DMS153 (cell line): ENCODE results near the gene RAB11FIP4.
A peak's percentile ranks its signal among the peaks of the same experiment; 100 is the strongest.
"Not testable (repeated sequence)": the region's sequence is repeated elsewhere in the genome, so short reads cannot be mapped to it uniquely, and the experiment has no call there.

Experiments used
- DNase-seq: peaks from one replicate; lab custom pipeline; 2025; lab: John Stamatoyannopoulos, UW

RAB11FIP4 gene, protein sequence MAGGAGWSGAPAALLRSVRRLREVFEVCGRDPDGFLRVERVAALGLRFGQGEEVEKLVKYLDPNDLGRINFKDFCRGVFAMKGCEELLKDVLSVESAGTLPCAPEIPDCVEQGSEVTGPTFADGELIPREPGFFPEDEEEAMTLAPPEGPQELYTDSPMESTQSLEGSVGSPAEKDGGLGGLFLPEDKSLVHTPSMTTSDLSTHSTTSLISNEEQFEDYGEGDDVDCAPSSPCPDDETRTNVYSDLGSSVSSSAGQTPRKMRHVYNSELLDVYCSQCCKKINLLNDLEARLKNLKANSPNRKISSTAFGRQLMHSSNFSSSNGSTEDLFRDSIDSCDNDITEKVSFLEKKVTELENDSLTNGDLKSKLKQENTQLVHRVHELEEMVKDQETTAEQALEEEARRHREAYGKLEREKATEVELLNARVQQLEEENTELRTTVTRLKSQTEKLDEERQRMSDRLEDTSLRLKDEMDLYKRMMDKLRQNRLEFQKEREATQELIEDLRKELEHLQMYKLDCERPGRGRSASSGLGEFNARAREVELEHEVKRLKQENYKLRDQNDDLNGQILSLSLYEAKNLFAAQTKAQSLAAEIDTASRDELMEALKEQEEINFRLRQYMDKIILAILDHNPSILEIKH

DNA sequence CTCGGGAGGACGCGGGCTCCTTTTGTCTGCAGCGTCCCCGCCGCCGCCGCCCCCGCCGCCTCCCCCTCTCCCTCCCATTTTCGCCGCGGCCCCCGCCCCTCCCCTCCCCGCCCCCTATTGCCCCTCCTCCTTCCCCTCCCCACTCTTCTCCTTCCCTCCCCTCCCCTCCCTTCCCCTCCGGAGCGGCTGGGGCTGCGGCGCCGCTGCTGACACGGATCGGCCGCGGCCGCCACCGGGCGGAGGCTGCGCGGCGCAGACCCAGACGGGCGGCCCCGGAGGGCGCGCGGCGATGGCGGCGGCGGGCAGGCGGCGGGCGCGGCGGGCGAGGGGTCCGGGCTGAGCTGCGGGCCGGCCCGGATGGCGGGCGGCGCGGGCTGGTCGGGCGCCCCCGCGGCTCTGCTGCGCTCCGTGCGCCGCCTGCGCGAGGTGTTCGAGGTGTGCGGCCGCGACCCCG is at the start of gene RAB11FIP4:
RAB11FIP4 (plus strand) TSS at position 180 of the 454 bp plus-strand sequence; CDS start at position 358, 178 bp downstream.
- no peak for DNase-seq

GRCh38 chr17:31345191-31345747 is 46.2 kb upstream of the RAB11FIP4 start:
- not testable (repeated sequence) for DNase-seq

- DNase-seq: no peak
Measured at GRCh38 chr17:31349454-31349853, 42.0 kb upstream of the RAB11FIP4 start.

- DNase-seq: no peak
Measured at GRCh38 chr17:31355935-31356334, 35.5 kb upstream of the RAB11FIP4 start.

DNA sequence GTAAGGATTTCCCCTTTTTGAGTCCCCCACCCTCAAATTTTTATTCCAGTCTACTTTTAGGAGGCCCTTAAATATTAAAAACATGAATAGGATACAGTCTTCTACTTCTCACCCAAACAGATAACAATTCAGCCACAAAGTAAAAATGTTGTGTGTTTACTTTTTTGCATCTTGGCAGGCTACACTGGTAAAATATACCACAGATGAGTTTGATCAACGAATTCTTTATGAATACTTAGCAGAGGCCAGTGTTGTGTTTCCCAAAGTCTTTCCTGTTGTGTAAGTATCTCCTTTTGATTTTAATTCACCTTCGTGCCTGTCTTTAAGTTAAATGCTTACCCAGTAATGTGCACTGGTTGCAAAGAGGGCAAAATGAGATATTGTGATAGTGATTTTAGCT is 34.4 kb upstream of the RAB11FIP4 start:
- no peak for DNase-seq

GRCh38 chr17:31357839-31358394 is 33.6 kb upstream of the RAB11FIP4 start:
- peak; percentile 45 for DNase-seq

DNA sequence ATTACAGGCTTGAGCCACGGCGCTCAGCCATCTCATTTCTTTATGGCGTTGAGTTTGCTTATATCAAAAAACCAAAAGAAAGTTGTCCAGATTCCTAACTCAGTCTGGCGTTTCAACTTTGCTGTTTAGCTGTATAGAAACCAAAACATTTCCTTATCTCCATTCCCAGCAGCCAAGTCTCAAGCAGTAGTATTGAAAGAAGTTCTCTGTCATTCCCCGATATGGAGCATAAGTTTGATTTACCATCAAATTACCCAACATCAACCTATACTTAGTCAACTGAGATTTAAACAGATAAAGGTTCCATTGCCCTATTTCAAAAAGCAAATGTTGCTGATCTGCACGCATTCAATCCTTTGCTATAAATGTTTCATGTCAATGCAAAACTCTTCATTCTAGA is 27.5 kb upstream of the RAB11FIP4 start:
- no peak for DNase-seq

DNA sequence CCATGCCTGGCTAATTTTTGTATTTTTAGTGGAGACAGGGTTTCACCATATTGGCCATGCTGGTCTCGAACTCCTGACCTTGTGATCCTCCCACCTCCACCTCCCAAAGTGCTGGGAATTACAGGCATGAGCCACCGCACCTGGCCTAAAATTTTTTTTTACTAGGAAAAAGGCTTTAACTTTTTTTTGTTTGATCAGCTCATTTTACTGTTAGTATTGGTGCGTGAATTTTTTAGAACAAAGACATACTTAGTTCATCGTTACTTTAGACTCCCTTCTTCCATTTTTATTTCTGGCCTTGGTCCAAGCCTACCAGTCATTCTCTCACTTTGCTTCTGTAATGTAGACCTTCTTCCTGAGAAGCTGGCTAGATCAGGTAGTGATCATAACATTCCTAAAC is 25.4 kb upstream of the RAB11FIP4 start:
- DNase-seq: no peak

DNA sequence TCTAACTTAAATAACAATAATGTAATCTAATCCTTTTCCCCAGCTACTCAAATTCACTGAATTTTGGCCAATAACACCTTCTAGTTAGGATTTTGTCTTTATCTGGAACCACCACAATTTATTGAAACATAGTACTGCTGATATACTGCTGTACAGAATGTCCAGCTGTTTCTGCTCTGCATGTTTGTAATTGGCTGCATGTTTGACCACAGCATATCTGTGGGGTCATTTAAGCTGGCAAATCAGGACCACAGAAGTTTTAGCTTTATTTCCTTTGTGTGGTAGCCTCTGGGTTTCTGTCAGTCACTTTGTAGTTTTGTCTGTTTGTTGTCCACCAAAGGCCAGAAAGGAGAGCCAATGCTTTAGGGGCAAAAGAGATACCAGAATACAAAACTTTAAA is 22.2 kb upstream of the RAB11FIP4 start:
- no peak for DNase-seq

GRCh38 chr17:31371511-31372097 is 19.9 kb upstream of the RAB11FIP4 start:
- DNase-seq: no peak

DNA sequence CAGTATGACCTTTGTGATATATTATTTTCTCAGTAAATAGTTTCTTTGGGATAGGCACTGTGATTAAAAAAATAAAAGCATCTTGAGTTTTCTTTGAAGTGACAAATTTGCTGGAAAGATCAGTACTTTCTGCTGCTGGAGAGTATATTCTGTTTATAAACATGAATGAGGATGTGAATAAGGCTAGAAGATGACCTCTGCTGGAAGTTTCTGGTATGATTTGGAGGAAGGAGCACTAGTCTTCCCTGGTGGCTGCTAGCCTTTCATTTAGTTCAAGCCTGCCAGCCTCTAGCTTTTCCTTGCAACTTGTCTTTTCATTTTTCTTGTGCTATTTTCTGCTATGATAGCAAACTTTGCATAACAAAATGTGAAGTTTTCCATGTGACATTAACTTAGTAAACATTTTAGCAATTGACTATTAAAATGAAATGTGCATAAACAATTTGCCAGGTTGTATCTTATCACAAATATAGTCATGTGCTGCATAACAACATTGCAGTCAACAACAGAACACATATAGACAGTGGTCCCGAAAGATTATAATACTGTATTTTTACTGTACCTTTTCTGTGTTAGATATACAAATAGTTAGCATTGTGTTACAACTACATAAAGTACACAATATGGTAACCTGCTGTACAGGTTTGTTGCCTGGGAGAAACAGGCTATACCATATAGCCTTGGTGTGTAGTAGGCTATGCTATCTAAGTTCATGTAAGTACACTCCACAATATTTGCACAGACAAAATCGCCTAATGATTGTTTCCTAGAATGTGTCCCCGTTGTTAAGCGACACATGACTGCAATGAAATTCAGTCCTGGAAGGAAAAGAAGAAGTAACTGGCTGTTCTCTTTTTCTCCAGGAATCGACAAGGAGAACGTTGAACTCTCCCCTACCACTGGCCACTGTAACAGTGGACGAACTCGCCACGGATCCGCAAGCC is 18.1 kb upstream of the RAB11FIP4 start:
- peak; percentile 10 for DNase-seq

DNA sequence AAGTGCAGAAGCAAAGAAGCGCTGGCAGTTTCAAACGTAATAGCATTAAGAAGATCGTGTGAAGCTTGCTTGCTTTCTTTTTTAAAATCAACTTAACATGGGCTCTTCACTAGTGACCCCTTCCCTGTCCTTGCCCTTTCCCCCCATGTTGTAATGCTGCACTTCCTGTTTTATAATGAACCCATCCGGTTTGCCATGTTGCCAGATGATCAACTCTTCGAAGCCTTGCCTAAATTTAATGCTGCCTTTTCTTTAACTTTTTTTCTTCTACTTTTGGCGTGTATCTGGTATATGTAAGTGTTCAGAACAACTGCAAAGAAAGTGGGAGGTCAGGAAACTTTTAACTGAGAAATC is 17.4 kb upstream of the RAB11FIP4 start:
- no peak for DNase-seq

DNA sequence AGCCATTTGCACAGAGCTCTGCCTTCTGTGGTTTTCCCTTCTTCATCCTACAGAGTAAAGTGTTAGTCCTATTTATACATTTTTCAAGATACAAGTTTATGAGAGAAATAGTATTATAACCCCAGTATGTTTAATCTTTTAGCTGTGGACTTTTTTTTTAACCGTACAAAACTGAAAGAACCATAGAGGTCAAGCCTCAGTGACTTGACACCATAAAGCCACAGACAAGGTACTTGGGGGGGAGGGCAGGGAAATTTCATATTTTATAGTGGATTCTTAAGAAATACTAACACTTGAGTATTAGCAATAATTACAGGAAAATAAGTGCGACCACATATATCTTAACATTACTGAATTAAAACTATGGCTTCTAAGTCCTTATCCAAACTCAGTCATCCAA is 17.0 kb upstream of the RAB11FIP4 start:
- no peak for DNase-seq

DNA sequence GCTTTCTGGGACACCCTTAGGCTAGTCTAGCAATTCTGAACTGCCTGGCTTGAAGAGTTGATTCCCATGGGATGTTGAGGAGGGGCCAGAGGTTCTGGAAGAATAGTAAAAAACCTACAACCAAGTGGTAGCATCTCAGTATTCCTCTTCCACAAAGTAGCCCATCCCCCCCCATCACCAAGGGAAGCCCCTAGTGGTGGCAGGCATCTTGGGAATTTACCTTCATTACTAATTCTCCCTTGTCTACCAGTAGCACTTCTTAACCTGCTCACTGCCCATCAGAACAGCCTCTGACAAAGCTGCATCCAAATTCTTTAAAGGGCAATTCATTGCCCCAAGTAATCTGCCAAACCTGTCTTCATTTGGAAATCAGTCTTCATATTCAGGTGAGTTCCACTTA is 12.8 kb upstream of the RAB11FIP4 start:
- DNase-seq: no peak

DNA sequence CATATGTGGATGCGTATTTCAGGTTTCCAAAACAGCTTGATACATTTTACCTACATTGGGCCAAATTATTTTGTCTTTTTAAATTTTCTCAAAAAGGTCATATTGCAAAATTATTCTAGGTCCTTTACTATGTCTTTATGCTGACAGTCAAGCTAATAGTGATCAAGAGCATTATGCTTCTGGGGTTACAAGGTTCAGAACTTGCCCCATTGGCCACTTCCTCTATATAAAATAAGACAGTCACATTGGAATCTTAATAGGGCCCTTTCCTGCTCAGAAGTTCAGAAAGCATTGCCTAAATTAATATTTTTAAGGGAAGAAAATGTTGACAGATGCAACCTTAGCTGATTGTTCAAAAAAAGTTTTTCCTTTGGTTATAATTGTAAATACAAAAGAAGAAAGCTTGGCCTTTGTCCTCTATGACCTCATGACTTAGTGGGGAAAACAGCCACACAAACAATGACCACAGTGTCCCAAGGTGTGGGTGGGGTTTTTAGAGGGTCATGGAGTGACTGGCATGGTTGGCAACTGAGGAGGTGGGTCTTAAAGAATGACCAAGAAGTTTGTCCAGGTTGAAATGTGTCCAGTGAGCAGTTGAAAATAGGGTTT is 11.8 kb upstream of the RAB11FIP4 start:
- no peak for DNase-seq

- no peak for DNase-seq
Measured at GRCh38 chr17:31381165-31381668, 10.3 kb upstream of the RAB11FIP4 start.

- not testable (repeated sequence) for DNase-seq
Measured at GRCh38 chr17:31382668-31383275, 8.7 kb upstream of the RAB11FIP4 start.

DNA sequence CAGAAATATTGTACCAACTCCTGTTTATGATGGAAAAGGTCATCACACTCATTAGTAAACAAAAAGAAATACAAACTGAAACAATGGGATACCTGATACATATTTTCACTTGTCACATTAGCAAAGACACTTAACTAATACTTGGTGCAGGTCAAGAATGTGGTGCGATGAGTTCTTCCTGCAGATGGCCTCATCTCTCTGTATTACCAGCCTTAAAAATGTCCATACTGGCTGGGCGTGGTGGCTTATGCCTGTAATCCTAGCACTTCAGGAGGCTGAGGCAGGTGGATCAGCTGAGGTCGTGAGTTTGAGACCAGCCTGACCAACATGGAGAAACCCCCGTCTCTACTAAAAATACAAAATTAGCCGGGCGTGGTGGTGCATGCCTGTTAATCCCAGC is 8.0 kb upstream of the RAB11FIP4 start:
- not testable (repeated sequence) for DNase-seq

DNA sequence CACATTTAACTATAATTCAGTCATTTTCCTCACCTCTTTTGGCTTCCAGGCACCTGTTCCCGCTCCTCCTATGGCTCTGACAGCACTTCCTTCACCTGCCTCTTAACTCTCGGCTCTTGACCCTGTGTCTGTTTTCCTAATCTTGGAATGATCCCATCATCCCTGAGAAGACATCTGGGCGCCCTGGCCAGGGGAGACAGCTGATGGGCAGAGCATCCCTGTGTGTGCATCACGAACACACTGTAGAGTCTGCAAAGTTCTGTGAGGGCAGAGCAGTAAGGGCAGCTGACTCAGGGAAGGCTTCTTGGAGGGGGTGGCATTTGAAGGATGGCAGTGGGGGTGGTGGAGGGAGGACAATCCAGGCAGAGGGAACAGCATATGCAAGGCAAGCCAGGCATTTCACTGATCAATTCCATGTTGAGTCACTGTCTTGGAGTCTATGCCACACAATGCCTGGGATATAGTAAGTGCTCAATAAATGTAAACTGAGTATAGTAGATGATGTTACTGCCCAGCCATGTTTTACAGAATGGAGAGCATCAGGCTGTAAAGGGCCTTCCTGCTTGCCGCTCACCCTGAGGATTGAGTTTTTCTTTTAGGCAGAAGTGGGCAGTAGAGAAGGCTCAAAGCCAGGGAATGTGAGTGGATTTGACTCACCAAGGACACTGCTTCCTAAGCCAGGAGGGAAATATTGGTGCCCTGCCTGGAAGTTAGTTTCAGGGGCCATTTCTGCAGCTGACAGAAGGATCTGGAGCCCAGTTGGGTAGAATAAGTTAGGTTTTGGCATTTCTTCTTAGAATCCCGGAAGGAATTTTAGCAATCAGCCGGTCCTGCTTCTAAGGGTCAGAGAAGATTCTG is 5.8 kb upstream of the RAB11FIP4 start:
- no peak for DNase-seq
